Keratinocyte (primary cell): Measurements from ENCODE around the gene LELP1. TPM values are rescaled to one million over a fixed set of nuclear protein-coding genes. Genes with fewer than 3 reads are reported as not detected.

ENCODE experiments used
- DNase-seq: peaks from one replicate; pipeline ENCODE4 v3.0.0-alpha.2; 2011; ENCODE audit warnings: low read depth, missing footprints, low spot score
- FAIRE-seq: peaks from 2 replicates; lab custom pipeline; 2011; peaks lifted over from hg19 to GRCh38; lab: Jason Lieb, UNC
- H2AFZ ChIP-seq: 2 replicates; pipeline ENCODE4 v1.6.0; 2012; ENCODE audit warnings: low read length, control low read depth, inconsistent platforms; ENCODE audit not compliant: control insufficient read depth
- H3K27ac ChIP-seq: 2 replicates; pipeline ENCODE4 v1.5.1; 2011; ENCODE audit warnings: low read length; ENCODE audit not compliant: control insufficient read depth, insufficient read depth
- H3K27me3 ChIP-seq: 3 replicates; pipeline ENCODE4 v1.6.0; 2011; ENCODE audit warnings: low read length; ENCODE audit not compliant: control insufficient read depth, insufficient read depth; ENCODE audit errors: extremely low read depth
- H3K36me3 ChIP-seq, 2 experiments: 2 replicates in 1 of 2; 3 replicates in 1 of 2; pipeline ENCODE4 v1.5.1; 2011; ENCODE audit warnings: low read length in 2 of 2, mild to moderate bottlenecking in 1 of 2; ENCODE audit not compliant: control insufficient read depth in 2 of 2, insufficient read depth in 2 of 2; ENCODE audit errors: extremely low read depth in 1 of 2
- H3K4me1 ChIP-seq: 3 replicates; pipeline ENCODE4 v1.5.1; 2011; ENCODE audit warnings: low read length; ENCODE audit not compliant: control insufficient read depth, insufficient read depth; ENCODE audit errors: extremely low read depth
- H3K4me2 ChIP-seq: 3 replicates; pipeline ENCODE4 v1.6.0; 2011; ENCODE audit warnings: low read depth, low read length; ENCODE audit not compliant: control insufficient read depth, insufficient read depth; ENCODE audit errors: extremely low read depth
- H3K4me3 ChIP-seq, 3 experiments: fragments of 200-600 bp in 1 of 3; sonication (generic) in 1 of 3; 2 replicates in 2 of 3; 3 replicates in 1 of 3; pipeline ENCODE4 v1.5.1; 2011 to 2016; ENCODE audit warnings: low read length in 3 of 3, mild to moderate bottlenecking in 3 of 3, control low read depth in 2 of 3, inconsistent platforms in 1 of 3, low read depth in 1 of 3, mixed read lengths in 1 of 3, mixed run types in 1 of 3, moderate library complexity in 1 of 3; ENCODE audit not compliant: control insufficient read depth in 2 of 3, insufficient read depth in 2 of 3; ENCODE audit errors: extremely low read depth in 1 of 3
- H3K79me2 ChIP-seq: 2 replicates; pipeline ENCODE4 v1.6.0; 2012; ENCODE audit warnings: low read length; ENCODE audit not compliant: control insufficient read depth, insufficient read depth
- H3K9ac ChIP-seq: 3 replicates; pipeline ENCODE4 v1.6.0; 2011; ENCODE audit warnings: low read length; ENCODE audit not compliant: control insufficient read depth, insufficient read depth; ENCODE audit errors: extremely low read depth
- H3K9me1 ChIP-seq: 3 replicates; pipeline ENCODE4 v1.6.0; 2011; ENCODE audit warnings: low read length; ENCODE audit not compliant: control insufficient read depth, insufficient read depth; ENCODE audit errors: extremely low read depth
- H3K9me3 ChIP-seq: 2 replicates; pipeline ENCODE4 v1.5.1; 2012; ENCODE audit warnings: low read depth, low read length; ENCODE audit not compliant: control insufficient read depth
- H4K20me1 ChIP-seq: 3 replicates; pipeline ENCODE4 v1.6.0; 2011; ENCODE audit warnings: low read length; ENCODE audit not compliant: control insufficient read depth, insufficient read depth; ENCODE audit errors: extremely low read depth
- CTCF ChIP-seq, 3 experiments: IDR thresholded peaks in 1 of 3; conservative IDR thresholded peaks in 1 of 3; optimal IDR thresholded peaks in 1 of 3; 2 replicates in 2 of 3; 3 replicates in 1 of 3; pipeline versions ENCODE3 to v1.5.1; 2011; ENCODE audit warnings: low read length in 3 of 3, mild to moderate bottlenecking in 3 of 3, moderate library complexity in 2 of 3, control low read depth in 1 of 3, inconsistent platforms in 1 of 3; ENCODE audit not compliant: insufficient read depth in 2 of 3; ENCODE audit errors: extremely low read depth in 1 of 3
- EZH2 ChIP-seq: IDR thresholded peaks from one replicate; pipeline ENCODE4 v1.6.1; 2012; ENCODE audit warnings: inconsistent platforms, mild to moderate bottlenecking, low read length, moderate library complexity
- dilution Hi-C: fragments of 300-500 bp; cut with MboI; formaldehyde crosslinking; loops from one replicate; pipeline ENCODE4 v1.7.0; 2020; ENCODE audit warnings: low sequenced_read_pairs; ENCODE audit not compliant: extremely low pct_ligation_motif_present
- polyA plus RNA-seq, 5 experiments: library from polyadenylated mRNA; depleted of rRNA in 3 of 5; stranded (reverse) in 3 of 5; stranded (forward) in 1 of 5; unstranded in 1 of 5; fragments of >200 nt; gene quantifications; 1 replicate in 1 of 5; 2 replicates in 3 of 5; 3 replicates in 1 of 5; pipeline versions ENCODE4 v1.2.1 to v1.2.3, GENCODE V29; 2011 to 2012; ENCODE audit warnings: missing spikeins in 2 of 5, low read depth in 1 of 5, low replicate concordance in 1 of 5

Gene LELP1
- polyA plus RNA-seq, 1 donor (not counting 4 experiments of a cell fraction or from before 2014, with no cell fraction given), result not detected

- H3K9me1 ChIP-seq, result no peaks in the 10 kb centered on the region
- TF ChIP-seq EZH2, result no peak
- TF ChIP-seq CTCF (optimal IDR thresholded peaks at IDR 0.05 in 1 of 3, IDR thresholded peaks at IDR 0.05 in 1 of 3, conservative IDR thresholded peaks at IDR 0.05 in 1 of 3; ENCODE audit: extremely low read depth in 1 of 3, insufficient read depth in 2 of 3, low read length in 3 of 3), result no peak
- H3K4me2 ChIP-seq, result no peak overlapping the region
- H4K20me1 ChIP-seq, result no peaks in the 10 kb centered on the region
- no peak overlapping the region for H3K27ac ChIP-seq
- FAIRE-seq, result no peak
- H3K79me2 ChIP-seq, result no peaks in the 10 kb centered on the region
- no peak for DNase-seq
- H3K9ac ChIP-seq, result no peak overlapping the region
- H3K4me1 ChIP-seq, result no peaks in the 10 kb centered on the region
- no peak overlapping the region for H3K4me3 ChIP-seq
- H3K27me3 ChIP-seq, result no peaks in the 10 kb centered on the region
- H3K36me3 ChIP-seq, result no peaks in the 10 kb centered on the region
- H3K9me3 ChIP-seq, result no peaks in the 10 kb centered on the region
- H2AFZ ChIP-seq, result no peak overlapping the region
- dilution Hi-C loops, result no loop called here
These were observed 14.7 kb downstream of the LELP1 start for GRCh38 chr1:153217744-153218416.

GRCh38 chr1:153220606-153221303 is 17.5 kb downstream of the LELP1 start:
- Histone ChIP-seq H3K79me2 (no peaks in the 10 kb centered on the region), H3K27ac (no peak overlapping the region), H3K27me3 (peaks cover 4% of the 10 kb centered on the region), H2AFZ (no peak overlapping the region), H3K4me2 (no peak overlapping the region), H3K9me3 (no peaks in the 10 kb centered on the region), H3K9me1 (no peaks in the 10 kb centered on the region), H3K9ac (no peak overlapping the region), H3K36me3 (no peaks in the 10 kb centered on the region), H3K4me3 (no peak overlapping the region), H3K4me1 (no peaks in the 10 kb centered on the region), H4K20me1 (no peaks in the 10 kb centered on the region)
- dilution Hi-C loops, result no loop called here
- FAIRE-seq, result no peak
- TF ChIP-seq EZH2, result no peak
- TF ChIP-seq CTCF (optimal IDR thresholded peaks at IDR 0.05 in 1 of 3, IDR thresholded peaks at IDR 0.05 in 1 of 3, conservative IDR thresholded peaks at IDR 0.05 in 1 of 3; ENCODE audit: extremely low read depth in 1 of 3, insufficient read depth in 2 of 3, low read length in 3 of 3), result no peak
- DNase-seq, result no peak
